ENCODE measurements around the gene EXOC6. TPM values are rescaled to one million over a fixed set of nuclear protein-coding genes. Genes with fewer than 3 reads are reported as not detected.

The EXOC6 gene
- total RNA-seq, 1 experiment from 2014 or later: 12.9 TPM

GRCh38 chr10:92848441-92849233, at the start of gene EXOC6 (continued):
- no peak for TF ChIP-seq ZBTB33 (IDR thresholded peaks at IDR 0.05; ENCODE audit: extremely low read depth, insufficient replicate concordance, low read length)
- peak; percentile 67 for TF ChIP-seq EGR1 (IDR thresholded peaks at IDR 0.05; ENCODE audit: low read depth)
- TF ChIP-seq SP1 (IDR thresholded peaks at IDR 0.05; ENCODE audit: low read depth): no peak

- Histone ChIP-seq H3K27ac (ENCODE audit: low read depth, low read length) (no peak overlapping the region), H3K9ac (ENCODE audit: low read length) (no peak overlapping the region), H3K4me3 (replicated peaks in 1 of 2; ENCODE audit: low read depth in 1 of 2, low read length in 2 of 2) (no peak overlapping the region), H3K27me3 (ENCODE audit: insufficient read depth, low read length) (no peaks in the 10 kb centered on the region), H3K4me1 (ENCODE audit: control insufficient read depth in 1 of 2, insufficient read depth in 2 of 2, low read length in 2 of 2) (peaks cover 6 to 8% of the 10 kb centered on the region in 2 experiments; a peak in 3 of 4 replicates), H4K20me1 (ENCODE audit: insufficient read depth) (no peaks in the 10 kb centered on the region), H3K9me3 (ENCODE audit: control insufficient read depth in 1 of 2, insufficient read depth in 1 of 2, low read depth in 1 of 2, low read length in 2 of 2) (no peaks in the 10 kb centered on the region), H3K9me2 (ENCODE audit: insufficient read depth) (no peaks in the 10 kb centered on the region), H3K4me2 (ENCODE audit: low read length) (peak overlapping the region; percentile 21; the same call in 1 of the 2 replicates), H3K36me3 (ENCODE audit: control insufficient read depth in 1 of 2, insufficient read depth in 2 of 2, low read length in 2 of 2) (no peaks in the 10 kb centered on the region), H2AFZ (ENCODE audit: low read depth, low read length, poor library complexity, severe bottlenecking) (no peak overlapping the region), H3K79me2 (ENCODE audit: insufficient read depth, low read length) (no peaks in the 10 kb centered on the region)
- intact Hi-C loops (cut with micrococcal nuclease): no loop called here
- ATAC-seq (no peak), DNase-seq (ENCODE audit: low read depth, low spot score) (no peak)
- TF ChIP-seq JUND (IDR thresholded peaks at IDR 0.05) (no peak), FOSL1 (IDR thresholded peaks at IDR 0.05; ENCODE audit: low read depth) (peak; percentile 30; the same call in 1 of the 2 replicates), ZFX (IDR thresholded peaks at IDR 0.05) (no peak)
- ChIA-PET POLR2A (no interaction called here), RAD21 (ENCODE audit: low non-redundant PET in 1 of 2, low total read pairs in 2 of 2, uncharacterized antibody in 2 of 2, unreplicated experiment in 2 of 2) (no interaction called here), CTCF (no interaction called here)
- no TSS peak for BruUV-seq (replicated peaks)
Measured at GRCh38 chr10:92799568-92799967, 48.8 kb upstream of the EXOC6 start.
